ENCODE results near the gene C12orf57. TPM values are rescaled to one million over a fixed set of nuclear protein-coding genes. Genes with fewer than 3 reads are reported as not detected.

Gene C12orf57
- total and polyA plus RNA-seq, 4 experiments from 2014 or later = 155 to 425 (median 334) TPM

- Histone ChIP-seq H3K9me3 (ENCODE audit: control insufficient read depth in 1 of 2, low read length in 2 of 2) (no peaks in the 10 kb centered on the region), H3K27me3 (ENCODE audit: insufficient read depth, low read length) (no peaks in the 10 kb centered on the region), H3K4me3 (ENCODE audit: low read length in 2 of 2) (no peak overlapping the region), H3K4me1 (ENCODE audit: insufficient read depth, low read length) (peaks cover 29% of the 10 kb centered on the region), H3K27ac (ENCODE audit: low read depth, low read length) (no peak overlapping the region), H3K36me3 (ENCODE audit: insufficient read depth, low read length) (peaks cover 17% of the 10 kb centered on the region)
- Mint-ChIP-seq H3K36me3 (peaks cover 22 to 51% of the 10 kb centered on the region in 2 donors), H3K4me1 (peaks cover 12 to 45% (median 26%) of the 10 kb centered on the region in 4 donors), H3K9me3 (peaks cover 0 to 5% (median 0%) of the 10 kb centered on the region in 8 donors), H3K4me3 (peak overlapping the region in 1 of 8 donors; percentile 1), H3K27ac (peak overlapping the region in 3 of 7 donors; percentile 32 to 88 (median 84)), H3K27me3 (no peaks in the 10 kb centered on the region)
- intact Hi-C loops (cut with micrococcal nuclease) = no loop called here
- DNase-seq = no peak
- POLR2A ChIA-PET (ENCODE audit: partially characterized antibody) = interaction anchor here (0.7 to 6.8 kb wide), 9 partner anchors 9 to 452 kb away, joined by 3 to 58 read pairs (median 4); partner anchors contain the start of genes ATN1, RNU7-1 and SPSB2
- CTCF ChIA-PET (ENCODE audit: partially characterized antibody) = interaction anchor here (0.9 to 1.0 kb wide), 2 partner anchors 9 to 45 kb away, joined by 3 to 4 read pairs; no protein-coding TSS in a partner anchor
Observed at GRCh38 chr12:6917491-6918231, 26.2 kb upstream of the C12orf57 start.

- CTCF ChIA-PET (ENCODE audit: partially characterized antibody) = interaction anchor here (0.6 to 1.2 kb wide), 3 partner anchors 24 to 47 kb away, joined by 3 to 4 read pairs (median 4); partner anchors contain the start of genes C12orf57 and RNU7-1
- peaks cover 0 to 2% (median 0%) of the 10 kb centered on the region in 8 donors for H3K9me3 Mint-ChIP-seq
Observed at GRCh38 chr12:6919588-6919987, 24.2 kb upstream of the C12orf57 start.

GRCh38 chr12:6921539-6921938 lies 22.3 kb upstream of the C12orf57 start:
- Histone ChIP-seq H3K4me3 (ENCODE audit: low read length in 2 of 2) (no peak overlapping the region), H3K27ac (ENCODE audit: low read depth, low read length) (no peak overlapping the region), H3K27me3 (ENCODE audit: insufficient read depth, low read length) (no peaks in the 10 kb centered on the region), H3K4me1 (ENCODE audit: insufficient read depth, low read length) (peaks cover 12% of the 10 kb centered on the region), H3K9me3 (ENCODE audit: control insufficient read depth in 1 of 2, low read length in 2 of 2) (no peaks in the 10 kb centered on the region), H3K36me3 (ENCODE audit: insufficient read depth, low read length) (peaks cover 13% of the 10 kb centered on the region)
- Mint-ChIP-seq H3K27me3 (no peaks in the 10 kb centered on the region), H3K9me3 (peaks cover 0 to 2% (median 0%) of the 10 kb centered on the region in 8 donors), H3K27ac (peak overlapping the region in 2 of 7 donors; percentile 17 to 37), H3K36me3 (peaks cover 25 to 53% of the 10 kb centered on the region in 2 donors), H3K4me3 (no peak overlapping the region), H3K4me1 (peaks cover 10 to 27% (median 16%) of the 10 kb centered on the region in 4 donors)
- intact Hi-C loops (cut with micrococcal nuclease) = loop anchor here (5.0 kb wide), 1 partner anchor 266 kb away; the partner anchor contains the start of gene PEX5
- DNase-seq = no peak
- POLR2A ChIA-PET (ENCODE audit: partially characterized antibody) = interaction anchor here (0.9 to 8.2 kb wide), 3 partner anchors 15 to 30 kb away, joined by 3 to 154 read pairs (median 6); no protein-coding TSS in a partner anchor
- CTCF ChIA-PET (ENCODE audit: partially characterized antibody) = interaction anchor here (1.0 to 6.4 kb wide), 9 partner anchors 8 to 191 kb away, joined by 3 to 77 read pairs (median 4); partner anchors contain the start of genes C1RL, ENO2 and LPCAT3

More at GRCh38 chr12:6919588-6919987, 24.2 kb upstream of the C12orf57 start:
- intact Hi-C loops (cut with micrococcal nuclease) = no loop called here
- Histone ChIP-seq H3K27me3 (ENCODE audit: insufficient read depth, low read length) (no peaks in the 10 kb centered on the region), H3K9me3 (ENCODE audit: control insufficient read depth in 1 of 2, low read length in 2 of 2) (no peaks in the 10 kb centered on the region), H3K4me1 (ENCODE audit: insufficient read depth, low read length) (peaks cover 21% of the 10 kb centered on the region), H3K27ac (ENCODE audit: low read depth, low read length) (no peak overlapping the region), H3K4me3 (ENCODE audit: low read length in 2 of 2) (no peak overlapping the region), H3K36me3 (ENCODE audit: insufficient read depth, low read length) (peaks cover 17% of the 10 kb centered on the region)
- H3K27me3 Mint-ChIP-seq = no peaks in the 10 kb centered on the region
- no peak overlapping the region for H3K4me3 Mint-ChIP-seq
- POLR2A ChIA-PET (ENCODE audit: partially characterized antibody) = interaction anchor here (1.1 to 1.7 kb wide), 4 partner anchors 10 to 28 kb away, joined by 3 to 4 read pairs (median 4); no protein-coding TSS in a partner anchor
- H3K27ac Mint-ChIP-seq = peak overlapping the region in 5 of 7 donors; percentile 10 to 78 (median 54)
- no peak for DNase-seq
- H3K36me3 Mint-ChIP-seq = peaks cover 25 to 64% of the 10 kb centered on the region in 2 donors
- H3K4me1 Mint-ChIP-seq = peaks cover 9 to 33% (median 21%) of the 10 kb centered on the region in 4 donors

- H3K4me1 ChIP-seq (ENCODE audit: insufficient read depth, low read length) = peaks cover 19% of the 10 kb centered on the region
- H3K4me1 Mint-ChIP-seq = peaks cover 13 to 33% (median 20%) of the 10 kb centered on the region in 4 donors
- DNase-seq = no peak
- peaks cover 18 to 47% of the 10 kb centered on the region in 2 donors for H3K36me3 Mint-ChIP-seq
- intact Hi-C loops (cut with micrococcal nuclease) = loop anchor here (5.0 kb wide), 1 partner anchor 265 kb away; the partner anchor contains the start of gene PEX5
- H3K27ac ChIP-seq (ENCODE audit: low read depth, low read length) = no peak overlapping the region
- H3K27me3 Mint-ChIP-seq = no peaks in the 10 kb centered on the region
- POLR2A ChIA-PET (ENCODE audit: partially characterized antibody) = interaction anchor here (0.7 to 8.2 kb wide), 4 partner anchors 8 to 49 kb away, joined by 3 to 154 read pairs (median 4); partner anchors contain the start of gene SPSB2
- H3K4me3 Mint-ChIP-seq = no peak overlapping the region
- H3K27me3 ChIP-seq (ENCODE audit: insufficient read depth, low read length) = no peaks in the 10 kb centered on the region
- no peaks in the 10 kb centered on the region for H3K9me3 ChIP-seq (ENCODE audit: control insufficient read depth in 1 of 2, low read length in 2 of 2)
- CTCF ChIA-PET (ENCODE audit: partially characterized antibody) = interaction anchor here (0.9 to 6.4 kb wide), 10 partner anchors 8 to 190 kb away, joined by 3 to 77 read pairs (median 4); partner anchors contain the start of genes C1RL, ENO2 and LPCAT3
- peak overlapping the region in 4 of 7 donors; percentile 30 to 95 (median 49) for H3K27ac Mint-ChIP-seq
- peaks cover 9% of the 10 kb centered on the region for H3K36me3 ChIP-seq (ENCODE audit: insufficient read depth, low read length)
- peaks cover 0 to 2% (median 0%) of the 10 kb centered on the region in 8 donors for H3K9me3 Mint-ChIP-seq
- no peak overlapping the region for H3K4me3 ChIP-seq (ENCODE audit: low read length in 2 of 2)
Observed at GRCh38 chr12:6921996-6922946, 21.6 kb upstream of the C12orf57 start.

GRCh38 chr12:6923003-6923732 lies 20.7 kb upstream of the C12orf57 start:
- H3K4me3 Mint-ChIP-seq = no peak overlapping the region
- peaks cover 18 to 44% of the 10 kb centered on the region in 2 donors for H3K36me3 Mint-ChIP-seq
- H3K9me3 Mint-ChIP-seq = peaks cover 0 to 2% (median 0%) of the 10 kb centered on the region in 8 donors
- H3K27ac Mint-ChIP-seq = peak overlapping the region in 6 of 7 donors; percentile 25 to 95 (median 83)
- no peak for DNase-seq
- no peaks in the 10 kb centered on the region for H3K9me3 ChIP-seq (ENCODE audit: control insufficient read depth in 1 of 2, low read length in 2 of 2)
- peaks cover 19% of the 10 kb centered on the region for H3K4me1 ChIP-seq (ENCODE audit: insufficient read depth, low read length)
- H3K4me3 ChIP-seq (ENCODE audit: low read length in 2 of 2) = no peak overlapping the region
- POLR2A ChIA-PET (ENCODE audit: partially characterized antibody) = interaction anchor here (1.1 to 17.5 kb wide), 7 partner anchors 8 to 95 kb away, joined by 6 to 280 read pairs (median 58); partner anchors contain the start of genes C12orf57, ENO2, LPCAT3 and PTPN6
- no peak overlapping the region for H3K27ac ChIP-seq (ENCODE audit: low read depth, low read length)
- CTCF ChIA-PET (ENCODE audit: partially characterized antibody) = interaction anchor here (0.8 to 6.4 kb wide), 23 partner anchors 9 to 189 kb away, joined by 3 to 77 read pairs (median 6); partner anchors contain the start of genes C12orf57, C1R, C1RL and ENO2
- H3K27me3 Mint-ChIP-seq = no peaks in the 10 kb centered on the region
- no peaks in the 10 kb centered on the region for H3K27me3 ChIP-seq (ENCODE audit: insufficient read depth, low read length)
- H3K4me1 Mint-ChIP-seq = peaks cover 13 to 34% (median 20%) of the 10 kb centered on the region in 4 donors
- intact Hi-C loops (cut with micrococcal nuclease) = loop anchor here (5.0 kb wide), 1 partner anchor 264 kb away; the partner anchor contains the start of gene PEX5
- peaks cover 9% of the 10 kb centered on the region for H3K36me3 ChIP-seq (ENCODE audit: insufficient read depth, low read length)

Data from CD4-positive, alpha-beta memory T cell (primary cell).